ENCODE measurements around the gene TMEM252.

The TMEM252 gene

GRCh38 chr9:68541568-68541967 is 885 bp upstream of the TMEM252 start:
- DNase-seq = no peak

GRCh38 chr9:68538200-68538599 is 2.5 kb downstream of the TMEM252 start:
- DNase-seq = no peak

GRCh38 chr9:68537616-68537880 is 3.1 kb downstream of the TMEM252 start:
- no peak for DNase-seq

- no peak for DNase-seq
These were observed 3.6 kb downstream of the TMEM252 start for GRCh38 chr9:68536876-68537615.

GRCh38 chr9:68533678-68534077 is 7.0 kb downstream of the TMEM252 start:
- DNase-seq = no peak

GRCh38 chr9:68532131-68532530 is 8.6 kb downstream of the TMEM252 start:
- DNase-seq = no peak

GRCh38 chr9:68530618-68531017 is 10.1 kb downstream of the TMEM252 start:
- DNase-seq = no peak

- no peak for DNase-seq
These were observed 17.2 kb downstream of the TMEM252 start for GRCh38 chr9:68523367-68523936.

GRCh38 chr9:68522954-68523353 is 17.7 kb downstream of the TMEM252 start:
- no peak for DNase-seq

- no peak for DNase-seq
These were observed 18.6 kb downstream of the TMEM252 start for GRCh38 chr9:68522131-68522530.

GRCh38 chr9:68515326-68516017 is 25.2 kb downstream of the TMEM252 start:
- no peak for DNase-seq

GRCh38 chr9:68513981-68514380 is 26.7 kb downstream of the TMEM252 start:
- DNase-seq = no peak

GRCh38 chr9:68513385-68513784 is 27.3 kb downstream of the TMEM252 start:
- no peak for DNase-seq

- DNase-seq = no peak
These were observed 31.0 kb downstream of the TMEM252 start for GRCh38 chr9:68509689-68510088.

GRCh38 chr9:68508547-68508946 is 32.1 kb downstream of the TMEM252 start:
- no peak for DNase-seq

- no peak for DNase-seq
These were observed 32.9 kb downstream of the TMEM252 start for GRCh38 chr9:68507806-68508145.

GRCh38 chr9:68507130-68507805 is 33.4 kb downstream of the TMEM252 start:
- no peak for DNase-seq

- no peak for DNase-seq
These were observed 34.1 kb downstream of the TMEM252 start for GRCh38 chr9:68506551-68506950.

GRCh38 chr9:68505681-68506409 is 34.8 kb downstream of the TMEM252 start:
- DNase-seq = no peak

GRCh38 chr9:68502279-68502678 is 38.4 kb downstream of the TMEM252 start:
- no peak for DNase-seq

- DNase-seq = no peak
These were observed 40.0 kb downstream of the TMEM252 start for GRCh38 chr9:68500457-68501381.

- no peak for DNase-seq
These were observed 41.9 kb downstream of the TMEM252 start for GRCh38 chr9:68498816-68499215.

Data from stimulated activated CD4-positive, alpha-beta T cell treated with anti-CD3 and anti-CD28 coated beads, Interleukin-12 subunit alpha, Interleukin-12 subunit beta, amount 100 ng/mL, for 4 hours (primary cell).